Kidney epithelial cell (primary cell): Measurements from ENCODE around the gene DSCAM. TPM values are rescaled to one million over a fixed set of nuclear protein-coding genes. Genes with fewer than 3 reads are reported as not detected.

Experiments used
- DNase-seq: peaks from one replicate; pipeline ENCODE4 v3.0.0-alpha.2; 2010; ENCODE audit warnings: low read depth
- H3K27me3 ChIP-seq: 2 replicates; pipeline ENCODE4 v1.6.0; 2011; ENCODE audit warnings: low read length; ENCODE audit not compliant: control insufficient read depth, insufficient read depth
- H3K36me3 ChIP-seq: 2 replicates; pipeline ENCODE4 v1.5.1; 2011; ENCODE audit warnings: low read length; ENCODE audit not compliant: control insufficient read depth, insufficient read depth
- H3K4me3 ChIP-seq: 2 replicates; pipeline ENCODE4 v1.5.1; 2011; ENCODE audit warnings: low read depth, mild to moderate bottlenecking, control low read depth, low read length
- total RNA-seq: library from RNA; depleted of rRNA; stranded (reverse); fragments of >200 nt; gene quantifications from 2 replicates; pipeline ENCODE4 v1.2.3, GENCODE V29; 2015
- TF ChIP-seq, protein P1 (sequence below): IDR thresholded peaks from 2 replicates; pipeline ENCODE4 v1.5.1; 2011; ENCODE audit warnings: mild to moderate bottlenecking, moderate library complexity, low read length, control low read depth, inconsistent platforms; ENCODE audit not compliant: insufficient read depth, poor library complexity, severe bottlenecking

DSCAM gene
- total RNA-seq, 1 donor from 2014 or later, result 0.21 TPM

DNA sequence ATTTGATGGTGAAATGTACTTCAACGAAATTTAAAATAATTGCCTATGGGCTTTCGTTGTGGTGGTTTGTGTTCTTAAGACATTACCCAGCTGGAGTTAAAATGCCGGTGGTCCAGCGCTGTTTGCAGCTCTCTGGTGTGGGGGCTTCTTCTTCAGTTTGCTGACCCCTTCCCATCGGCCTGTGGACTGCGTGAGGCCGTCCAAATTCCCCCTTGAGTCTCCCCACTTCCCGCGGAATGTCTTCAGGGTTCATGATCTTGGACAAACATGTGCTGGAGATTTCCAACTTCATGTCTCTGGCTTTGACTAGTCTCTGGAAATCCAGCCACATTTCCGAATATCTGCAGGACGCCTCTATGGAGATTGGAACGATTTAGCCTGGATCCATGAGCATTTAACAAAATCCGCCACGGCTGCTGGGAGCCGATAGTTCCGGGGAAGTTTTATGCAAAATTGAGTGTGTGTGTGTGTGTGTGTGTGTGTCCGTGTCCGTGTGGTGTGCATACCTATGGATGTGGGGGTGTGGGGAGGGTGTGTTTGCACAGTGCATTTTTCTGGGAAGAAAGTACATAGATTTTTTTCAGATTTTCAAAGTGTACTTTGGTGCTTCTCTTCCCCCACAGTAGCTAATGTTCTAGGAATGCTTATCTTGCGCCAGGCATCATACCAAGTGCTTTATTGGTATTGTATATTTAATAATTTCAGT lies 862.5 kb downstream of the DSCAM start:
- Histone ChIP-seq H3K4me3 (no peak overlapping the region), H3K36me3 (no peaks in the 10 kb centered on the region), H3K27me3 (no peaks in the 10 kb centered on the region)
- TF ChIP-seq, protein P1, sequence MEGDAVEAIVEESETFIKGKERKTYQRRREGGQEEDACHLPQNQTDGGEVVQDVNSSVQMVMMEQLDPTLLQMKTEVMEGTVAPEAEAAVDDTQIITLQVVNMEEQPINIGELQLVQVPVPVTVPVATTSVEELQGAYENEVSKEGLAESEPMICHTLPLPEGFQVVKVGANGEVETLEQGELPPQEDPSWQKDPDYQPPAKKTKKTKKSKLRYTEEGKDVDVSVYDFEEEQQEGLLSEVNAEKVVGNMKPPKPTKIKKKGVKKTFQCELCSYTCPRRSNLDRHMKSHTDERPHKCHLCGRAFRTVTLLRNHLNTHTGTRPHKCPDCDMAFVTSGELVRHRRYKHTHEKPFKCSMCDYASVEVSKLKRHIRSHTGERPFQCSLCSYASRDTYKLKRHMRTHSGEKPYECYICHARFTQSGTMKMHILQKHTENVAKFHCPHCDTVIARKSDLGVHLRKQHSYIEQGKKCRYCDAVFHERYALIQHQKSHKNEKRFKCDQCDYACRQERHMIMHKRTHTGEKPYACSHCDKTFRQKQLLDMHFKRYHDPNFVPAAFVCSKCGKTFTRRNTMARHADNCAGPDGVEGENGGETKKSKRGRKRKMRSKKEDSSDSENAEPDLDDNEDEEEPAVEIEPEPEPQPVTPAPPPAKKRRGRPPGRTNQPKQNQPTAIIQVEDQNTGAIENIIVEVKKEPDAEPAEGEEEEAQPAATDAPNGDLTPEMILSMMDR, result no peak
- no peak for DNase-seq

DNA sequence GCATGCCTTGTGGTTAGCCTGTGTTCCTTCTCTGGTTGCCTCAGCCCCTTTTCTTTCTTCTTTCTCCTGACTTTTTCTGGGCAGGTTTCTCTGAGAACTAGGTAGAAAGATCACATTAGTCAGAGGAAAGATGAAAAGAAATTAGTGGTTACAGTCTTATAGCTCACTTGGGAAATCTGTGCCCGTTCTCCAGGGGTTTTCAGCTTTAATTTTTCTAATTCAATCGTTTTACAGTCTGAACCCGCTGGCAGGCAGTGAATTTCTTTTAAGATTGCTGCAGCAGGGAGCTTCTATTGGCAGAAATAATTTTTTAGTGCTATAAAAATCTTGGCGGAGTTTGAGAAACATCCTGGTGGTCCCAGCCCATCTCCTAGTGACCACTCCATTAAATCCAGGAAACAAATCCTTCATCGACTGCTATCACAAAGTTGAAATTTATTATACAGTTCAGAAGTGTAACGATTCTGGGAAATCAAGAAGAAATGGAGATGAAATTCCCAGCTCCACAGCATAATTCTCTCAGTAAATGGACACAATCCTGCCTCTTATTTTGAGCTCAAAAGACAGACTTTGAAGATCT lies 866.6 kb downstream of the DSCAM start:
- Histone ChIP-seq H3K27me3 (no peaks in the 10 kb centered on the region), H3K36me3 (no peaks in the 10 kb centered on the region), H3K4me3 (no peak overlapping the region)
- no peak for DNase-seq
- TF ChIP-seq, protein P1, result no peak

DNA sequence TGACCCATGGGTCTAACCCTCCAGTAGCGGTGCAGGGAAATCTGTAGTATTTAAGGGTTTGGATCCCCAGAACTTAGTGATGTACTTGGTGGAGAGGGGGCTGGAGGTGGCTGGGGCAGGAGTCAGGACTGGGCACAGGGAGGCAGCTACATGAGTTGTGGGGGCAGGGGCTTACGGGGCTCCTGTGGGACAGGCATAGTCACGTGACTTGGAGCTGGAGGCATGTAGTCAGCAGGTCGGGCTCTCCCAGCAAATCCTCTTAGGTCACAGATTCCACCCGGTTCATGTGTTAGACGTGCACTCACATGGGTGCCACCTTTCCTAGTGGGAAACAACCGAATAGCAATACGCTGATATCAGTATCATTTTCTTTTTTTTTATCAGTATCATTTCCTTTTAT lies 867.6 kb downstream of the DSCAM start:
- TF ChIP-seq, protein P1, result no peak
- DNase-seq, result no peak
- no peaks in the 10 kb centered on the region for H3K27me3 ChIP-seq
- H3K4me3 ChIP-seq, result no peak overlapping the region
- H3K36me3 ChIP-seq, result no peaks in the 10 kb centered on the region

DNA sequence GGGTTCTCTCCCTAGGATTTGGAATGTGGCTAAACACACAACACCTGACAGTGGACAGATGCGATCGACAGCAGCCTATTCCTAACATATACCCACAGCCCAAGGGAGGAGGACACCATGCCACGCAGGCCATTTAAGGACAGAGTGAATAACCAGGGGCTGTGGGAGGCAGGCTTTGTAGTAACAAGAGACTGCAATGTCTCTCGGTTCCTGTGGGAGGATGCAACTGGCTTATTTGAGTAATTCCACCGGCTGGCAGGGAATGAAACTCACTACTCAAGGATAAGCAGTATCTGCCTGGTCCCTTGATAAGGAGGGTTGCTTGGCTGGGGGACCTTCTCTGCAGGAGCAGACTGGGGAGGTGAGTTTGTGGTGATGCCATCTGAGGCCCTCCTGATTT lies 870.2 kb downstream of the DSCAM start:
- H3K27me3 ChIP-seq, result no peaks in the 10 kb centered on the region
- H3K36me3 ChIP-seq, result no peaks in the 10 kb centered on the region
- TF ChIP-seq, protein P1, result no peak
- no peak overlapping the region for H3K4me3 ChIP-seq
- DNase-seq, result no peak

DNA sequence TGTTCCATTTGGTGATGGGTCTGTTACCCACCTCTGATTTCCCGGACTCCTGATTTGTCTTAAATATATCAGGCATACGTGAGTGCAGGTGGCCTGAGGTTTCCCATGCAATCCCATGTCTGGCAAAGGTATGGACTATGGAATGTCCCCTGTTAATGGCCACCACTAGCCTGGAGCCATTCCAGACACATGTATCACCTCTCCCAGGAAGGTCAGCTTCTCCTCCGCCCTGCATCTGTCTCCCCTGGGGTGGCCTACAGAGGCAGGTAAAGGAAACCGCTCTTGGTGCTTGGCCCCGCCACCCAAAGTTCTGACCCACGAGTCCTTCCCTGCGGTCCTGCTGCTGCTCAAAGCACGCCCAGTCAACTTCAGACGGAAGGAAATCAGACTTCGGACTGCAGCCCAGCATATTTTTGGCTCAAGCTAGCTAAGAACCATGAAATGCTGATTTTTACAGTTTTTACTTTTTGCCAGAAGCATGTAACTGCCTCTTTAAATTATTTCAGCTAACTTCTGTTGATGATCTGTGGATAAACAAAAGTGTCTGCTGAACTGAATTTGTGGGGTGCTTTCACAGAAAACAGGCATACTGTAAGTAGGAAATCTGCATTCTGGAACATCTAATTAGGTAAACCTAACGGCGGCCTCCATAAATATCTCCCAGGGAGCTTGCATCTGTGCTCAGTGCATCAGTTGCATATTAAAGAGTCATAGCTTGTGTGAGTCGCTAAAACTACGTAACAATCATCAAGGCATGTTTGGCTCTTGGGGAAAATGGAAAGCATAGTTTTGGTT lies 873.8 kb downstream of the DSCAM start:
- Histone ChIP-seq H3K4me3 (no peak overlapping the region), H3K36me3 (no peaks in the 10 kb centered on the region), H3K27me3 (no peaks in the 10 kb centered on the region)
- TF ChIP-seq, protein P1, result no peak
- no peak for DNase-seq
